ENCODE results near the gene EMC6.

Gene EMC6

GRCh38 chr17:3681565-3681964, 13.0 kb downstream of the EMC6 start:
- POLR2A ChIA-PET: no interaction called here

GRCh38 chr17:3682033-3682432, 13.4 kb downstream of the EMC6 start:
- no peak overlapping the region for H3K4me3 ChIP-seq (ENCODE audit: low read depth, low read length)
- ChIA-PET POLR2A (no interaction called here), CTCF (interaction anchor here (0.7 to 2.8 kb wide), 11 partner anchors 8 to 322 kb away, joined by 3 to 12 read pairs (median 6); no protein-coding TSS in a partner anchor)
- TF ChIP-seq CTCF (IDR thresholded peaks at IDR 0.05; ENCODE audit: insufficient read depth, low read length, missing control alignments): no peak
- DNase-seq (ENCODE audit: low read depth, low spot score): no peak

More at GRCh38 chr17:3681565-3681964, 13.0 kb downstream of the EMC6 start:
- TF ChIP-seq CTCF (IDR thresholded peaks at IDR 0.05; ENCODE audit: insufficient read depth, low read length, missing control alignments): no peak
- CTCF ChIA-PET: interaction anchor here (0.7 to 2.8 kb wide), 4 partner anchors 8 to 53 kb away, joined by 3 to 12 read pairs (median 5); no protein-coding TSS in a partner anchor
- H3K4me3 ChIP-seq (ENCODE audit: low read depth, low read length): no peak overlapping the region
- DNase-seq (ENCODE audit: low read depth, low spot score): no peak

- ChIA-PET POLR2A (no interaction called here), CTCF (interaction anchor here (0.6 to 2.8 kb wide), 20 partner anchors 9 to 321 kb away, joined by 3 to 12 read pairs (median 3); partner anchors contain the start of genes NCBP3 and P2RX5)
- DNase-seq (ENCODE audit: low read depth, low spot score): no peak
- H3K4me3 ChIP-seq (ENCODE audit: low read depth, low read length): no peak overlapping the region
- TF ChIP-seq CTCF (IDR thresholded peaks at IDR 0.05; ENCODE audit: insufficient read depth, low read length, missing control alignments): peak; percentile 95
Observed at GRCh38 chr17:3683054-3683511, 14.5 kb downstream of the EMC6 start.

DNA sequence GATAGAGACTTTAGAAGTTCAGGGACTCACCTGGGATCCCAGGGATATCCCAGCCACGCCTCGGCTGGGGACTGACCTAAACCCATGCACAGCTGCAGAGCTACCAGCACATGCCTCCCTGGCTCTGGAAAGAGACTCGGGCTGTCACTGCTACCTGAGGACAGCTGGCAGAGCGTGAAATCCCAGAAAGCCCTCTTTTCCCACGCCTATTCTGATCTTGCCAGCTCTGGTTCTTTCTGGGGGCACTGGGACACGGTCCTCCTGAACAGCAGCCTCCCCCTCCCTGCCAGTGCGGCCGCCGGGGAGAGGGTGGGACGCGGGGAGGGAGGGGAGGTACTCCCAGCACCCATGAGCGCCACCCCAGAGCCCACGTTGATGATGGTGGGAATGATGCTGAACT, 16.6 kb downstream of the EMC6 start:
- CTCF ChIA-PET: interaction anchor here (0.7 kb wide), 1 partner anchor 9 kb away, joined by 3 read pairs; no protein-coding TSS in a partner anchor
- no peak for DNase-seq (ENCODE audit: low read depth, low spot score)

GRCh38 chr17:3688027-3688553, 19.5 kb downstream of the EMC6 start:
- CTCF ChIA-PET: interaction anchor here (0.8 kb wide), 1 partner anchor 10 kb away, joined by 3 read pairs; no protein-coding TSS in a partner anchor

More for the DNA sequence above, 16.6 kb downstream of the EMC6 start:
- POLR2A ChIA-PET: no interaction called here
- no peak overlapping the region for H3K4me3 ChIP-seq (ENCODE audit: low read depth, low read length)
- TF ChIP-seq CTCF (IDR thresholded peaks at IDR 0.05; ENCODE audit: insufficient read depth, low read length, missing control alignments): no peak

More at GRCh38 chr17:3688027-3688553, 19.5 kb downstream of the EMC6 start:
- no peak for TF ChIP-seq CTCF (IDR thresholded peaks at IDR 0.05; ENCODE audit: insufficient read depth, low read length, missing control alignments)
- no peak overlapping the region for H3K4me3 ChIP-seq (ENCODE audit: low read depth, low read length)
- no peak for DNase-seq (ENCODE audit: low read depth, low spot score)
- POLR2A ChIA-PET: no interaction called here

Measured in AG04449 (cell line).